GM12873 (cell line): ENCODE data around the gene PRKAR1A.

Source experiments
- TF ChIP-seq, protein P1 (sequence below): IDR thresholded peaks from 2 replicates; pipeline ENCODE4 v1.5.1; 2012; ENCODE audit warnings: low read depth, mild to moderate bottlenecking, moderate library complexity, low read length, control low read depth; ENCODE audit not compliant: insufficient read depth; ENCODE audit errors: missing control alignments

Gene PRKAR1A

DNA sequence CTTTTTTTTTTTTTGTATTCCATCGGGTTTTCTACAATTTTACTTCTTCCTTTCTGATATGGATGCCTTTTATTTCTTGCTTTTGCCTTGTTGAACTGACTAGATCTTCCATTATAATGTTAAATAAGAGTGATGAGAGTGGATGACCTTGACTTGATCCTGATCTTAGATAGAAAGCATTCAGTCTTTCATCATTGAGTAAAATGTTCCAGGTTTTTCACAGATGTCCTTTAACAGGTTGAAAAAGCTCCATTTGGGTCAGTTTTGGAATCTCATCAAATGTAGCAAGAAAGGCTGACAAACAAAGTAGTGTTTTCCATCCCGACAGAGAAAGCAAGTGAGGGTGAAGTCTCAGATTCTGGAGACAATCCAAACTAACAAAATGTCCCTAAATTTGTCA lies 27.8 kb upstream of the PRKAR1A start:
- TF ChIP-seq, protein P1, sequence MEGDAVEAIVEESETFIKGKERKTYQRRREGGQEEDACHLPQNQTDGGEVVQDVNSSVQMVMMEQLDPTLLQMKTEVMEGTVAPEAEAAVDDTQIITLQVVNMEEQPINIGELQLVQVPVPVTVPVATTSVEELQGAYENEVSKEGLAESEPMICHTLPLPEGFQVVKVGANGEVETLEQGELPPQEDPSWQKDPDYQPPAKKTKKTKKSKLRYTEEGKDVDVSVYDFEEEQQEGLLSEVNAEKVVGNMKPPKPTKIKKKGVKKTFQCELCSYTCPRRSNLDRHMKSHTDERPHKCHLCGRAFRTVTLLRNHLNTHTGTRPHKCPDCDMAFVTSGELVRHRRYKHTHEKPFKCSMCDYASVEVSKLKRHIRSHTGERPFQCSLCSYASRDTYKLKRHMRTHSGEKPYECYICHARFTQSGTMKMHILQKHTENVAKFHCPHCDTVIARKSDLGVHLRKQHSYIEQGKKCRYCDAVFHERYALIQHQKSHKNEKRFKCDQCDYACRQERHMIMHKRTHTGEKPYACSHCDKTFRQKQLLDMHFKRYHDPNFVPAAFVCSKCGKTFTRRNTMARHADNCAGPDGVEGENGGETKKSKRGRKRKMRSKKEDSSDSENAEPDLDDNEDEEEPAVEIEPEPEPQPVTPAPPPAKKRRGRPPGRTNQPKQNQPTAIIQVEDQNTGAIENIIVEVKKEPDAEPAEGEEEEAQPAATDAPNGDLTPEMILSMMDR: no peak

DNA sequence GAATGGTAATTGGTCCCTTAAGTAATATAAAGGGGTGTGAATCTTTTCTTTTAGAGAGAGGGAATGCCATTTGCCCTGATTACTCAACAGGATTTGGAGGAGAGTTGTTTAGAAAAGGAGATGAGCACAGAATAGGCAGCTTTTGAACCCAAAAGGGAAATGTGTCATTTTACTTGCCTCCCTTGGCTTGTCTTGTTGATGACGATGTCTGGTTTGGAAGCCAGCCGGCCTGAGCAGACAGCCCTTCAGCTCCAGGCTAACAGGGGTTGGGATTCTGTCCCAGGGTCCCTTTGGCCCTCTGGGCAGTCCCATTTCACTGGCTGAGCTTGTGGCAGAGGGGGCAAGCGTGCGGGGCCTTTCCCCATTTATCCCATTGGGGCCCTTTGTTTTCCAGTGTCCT lies 22.3 kb upstream of the PRKAR1A start:
- TF ChIP-seq, protein P1: no peak

DNA sequence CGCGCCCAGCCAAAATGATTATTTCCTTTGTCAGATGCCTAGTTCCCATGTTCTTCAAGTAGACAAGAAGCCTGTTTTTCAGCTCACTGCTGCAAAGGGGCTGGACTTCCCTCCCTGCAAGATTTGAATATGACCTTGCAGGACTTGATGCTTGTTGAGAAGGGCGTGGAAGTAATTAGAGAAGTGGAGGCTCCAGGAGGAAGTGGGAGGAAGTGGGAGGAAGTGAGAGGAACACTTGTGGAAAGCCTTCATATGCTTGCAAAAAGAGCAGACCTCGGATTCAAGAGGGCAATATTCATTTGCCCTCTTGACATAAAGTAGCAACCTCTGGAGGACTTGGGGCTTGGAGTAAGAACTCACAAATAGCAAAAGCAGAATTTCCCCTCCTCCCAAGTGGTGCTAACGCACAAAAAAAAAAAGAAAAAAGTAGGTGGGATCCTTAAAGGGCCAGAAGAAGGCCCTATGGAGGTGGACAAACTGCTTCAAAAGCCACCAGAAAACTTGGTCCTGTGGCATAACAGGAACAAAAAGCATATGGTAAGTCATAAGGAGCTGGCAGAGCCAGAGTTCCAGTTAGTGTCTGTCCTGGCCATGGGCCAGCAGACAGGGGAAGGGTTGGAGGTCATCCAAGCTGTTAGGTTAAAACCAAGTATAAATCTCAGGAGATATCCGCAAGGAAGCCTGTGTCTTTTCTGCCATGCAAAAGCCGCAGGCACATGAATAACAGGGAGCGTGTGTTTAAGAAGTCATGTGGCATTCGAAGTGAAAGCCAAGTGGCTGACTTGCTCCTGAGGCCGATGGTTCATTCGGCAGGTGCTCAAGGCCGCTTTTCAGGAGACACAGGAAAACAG lies 20.6 kb upstream of the PRKAR1A start:
- TF ChIP-seq, protein P1: no peak

DNA sequence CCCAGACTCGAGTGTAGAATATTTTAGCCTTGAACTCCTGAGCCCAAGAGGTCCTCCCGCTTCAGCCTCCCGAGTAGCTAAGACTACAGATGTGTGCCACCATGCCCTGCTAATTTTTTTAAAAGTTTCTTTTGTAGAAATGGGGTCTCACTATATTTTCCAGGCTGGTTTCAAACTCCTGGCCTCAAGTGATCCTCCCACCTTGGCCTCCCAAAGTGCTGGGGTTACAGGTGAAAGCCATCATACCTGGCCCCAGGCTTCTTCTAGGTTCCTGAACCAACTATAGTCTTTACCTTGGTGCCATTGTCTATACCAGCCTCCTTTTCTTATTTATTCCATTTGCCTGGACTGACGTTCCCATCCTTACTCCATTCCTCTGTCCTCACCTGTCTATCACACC lies 17.1 kb upstream of the PRKAR1A start:
- TF ChIP-seq, protein P1: no peak

DNA sequence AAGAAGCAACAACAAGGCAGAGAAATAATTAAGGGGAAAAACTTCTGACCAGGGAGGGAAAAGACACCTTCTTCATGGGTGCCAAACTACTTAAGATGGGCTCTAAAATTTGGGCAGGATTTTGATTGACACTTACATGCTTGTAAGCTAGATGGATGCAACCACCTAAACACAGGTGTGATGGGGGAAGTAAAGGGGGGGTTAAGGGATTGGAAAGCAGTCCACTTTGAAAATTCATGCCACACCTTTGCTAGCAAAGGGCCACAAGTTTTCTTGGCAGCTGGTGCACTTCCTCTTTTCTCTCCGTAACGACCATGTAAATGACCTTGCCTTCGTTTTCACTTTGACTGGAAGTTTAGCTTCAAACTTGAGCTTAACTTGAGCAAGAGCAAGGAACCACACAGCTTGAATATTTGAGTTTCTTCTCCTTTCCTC lies 14.3 kb upstream of the PRKAR1A start:
- TF ChIP-seq, protein P1: no peak

DNA sequence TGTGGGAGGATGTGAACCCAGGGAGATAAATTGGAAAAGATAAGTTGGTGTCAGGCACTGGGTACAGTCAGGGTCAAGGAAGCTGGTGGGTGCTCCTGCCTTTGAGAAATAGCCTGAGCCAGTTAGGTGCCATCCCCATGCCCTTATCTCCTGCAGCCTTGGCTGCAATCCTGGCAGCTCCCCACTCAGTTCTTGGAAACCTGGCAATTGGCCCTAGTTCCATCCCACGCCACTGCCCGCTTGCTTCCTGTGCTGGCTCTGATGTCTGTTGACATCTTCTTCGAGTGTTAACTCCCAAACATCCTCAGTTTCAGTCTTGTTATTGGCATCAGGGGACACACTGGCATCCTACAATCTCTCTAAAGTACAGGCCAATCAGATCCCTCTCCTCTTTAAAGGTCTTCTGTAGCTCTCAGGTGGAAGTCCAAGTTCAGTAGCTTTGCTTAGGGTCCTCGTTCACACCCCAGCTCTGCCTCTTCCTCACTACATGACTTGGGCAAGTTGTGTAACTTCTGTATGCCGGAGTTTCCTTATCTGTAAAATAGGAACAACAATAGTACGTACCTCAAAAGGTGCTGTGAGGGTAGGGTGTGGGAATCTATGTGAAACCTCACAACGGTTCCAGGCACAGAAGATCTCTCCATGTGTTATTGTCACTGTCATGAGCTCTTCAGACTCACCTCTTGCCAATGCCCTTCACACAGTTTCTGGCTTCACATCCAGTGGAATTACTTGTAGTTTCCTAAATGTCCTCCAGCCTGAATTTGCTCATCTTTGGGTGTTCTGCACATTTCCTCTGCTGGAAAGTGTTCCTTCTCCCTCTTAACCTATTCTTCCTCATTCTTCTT lies 13.5 kb upstream of the PRKAR1A start:
- TF ChIP-seq, protein P1: no peak

DNA sequence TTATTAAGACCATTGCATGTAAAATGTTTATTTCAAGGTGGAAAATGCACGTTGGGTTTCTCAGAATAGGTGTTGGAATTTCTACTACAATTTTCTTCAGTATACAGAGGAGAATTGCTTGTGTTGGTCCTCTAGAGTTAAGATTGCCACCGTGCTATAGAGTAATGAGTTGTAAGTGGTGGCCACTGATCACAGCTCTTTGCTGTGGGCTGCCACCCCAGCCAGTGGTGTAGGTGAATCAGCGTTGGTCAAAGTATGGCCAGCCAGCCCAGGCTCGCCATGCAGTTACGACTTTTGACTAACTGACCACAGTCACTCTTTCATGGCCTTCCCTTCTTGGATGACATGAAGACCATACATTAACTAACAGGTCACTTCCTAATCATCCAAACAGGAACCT lies 12.6 kb upstream of the PRKAR1A start:
- TF ChIP-seq, protein P1: no peak
